SK-N-SH (cell line): ENCODE measurements around the gene GATAD2B. TPM values are rescaled to one million over a fixed set of nuclear protein-coding genes. Genes with fewer than 3 reads are reported as not detected.

Experiments
- CTCF ChIA-PET: fragments of 300-600, 350-600 bp; formaldehyde crosslinking; extraction: SDS; loops from one replicate; lab custom pipeline; 2021; lab: Yijun Ruan, JAX
- POLR2A ChIA-PET: fragments of 350-600 bp; sonication (Branson Sonifier 250); formaldehyde crosslinking; extraction: SDS; loops from one replicate; lab custom pipeline; 2020; ENCODE audit warnings: antibody characterized with exemption, inconsistent platforms; lab: Yijun Ruan, JAX
- DNase-seq: peaks from one replicate; pipeline ENCODE4 v3.0.0; 2012
- H2AFZ ChIP-seq: fragments of 200-600 bp; sonication (generic); 2 replicates; pipeline ENCODE4 v1.8.1; 2016; ENCODE audit warnings: antibody characterized with exemption, mild to moderate bottlenecking, low read depth
- H3F3A ChIP-seq: fragments of 200-600 bp; sonication (generic); replicated peaks from 2 replicates; pipeline ENCODE3; 2016; ENCODE audit warnings: antibody characterized with exemption, mild to moderate bottlenecking; ENCODE audit not compliant: insufficient read depth
- H3K27ac ChIP-seq, 2 experiments: fragments of 200-500 bp in 1 of 2; fragments of 200-600 bp in 1 of 2; sonication (Bioruptor generic) in 1 of 2; sonication (generic), shearing (Covaris generic) in 1 of 2; 2 replicates each; pipeline versions ENCODE4 v1.5.1 to v1.6.1; 2014 to 2016; ENCODE audit warnings: low read depth in 2 of 2, inconsistent platforms in 1 of 2, low read length in 1 of 2, mild to moderate bottlenecking in 1 of 2, mixed read lengths in 1 of 2
- H3K27me3 ChIP-seq: fragments of 200-600 bp; sonication (generic), shearing (Covaris generic); 2 replicates; pipeline ENCODE4 v1.6.1; 2016; ENCODE audit warnings: mixed run types; ENCODE audit not compliant: insufficient read depth
- H3K36me3 ChIP-seq, 2 experiments: fragments of 200-500 bp in 1 of 2; fragments of 200-600 bp in 1 of 2; sonication (Bioruptor generic) in 1 of 2; sonication (generic) in 1 of 2; replicated peaks in 1 of 2; 2 replicates each; pipeline versions ENCODE3 to v1.5.1; 2014 to 2016; ENCODE audit warnings: low read length in 1 of 2, mild to moderate bottlenecking in 1 of 2; ENCODE audit not compliant: insufficient read depth in 2 of 2, control insufficient read depth in 1 of 2
- H3K4me1 ChIP-seq, 2 experiments: fragments of 200-500 bp in 1 of 2; fragments of 200-600 bp in 1 of 2; sonication (Bioruptor generic) in 1 of 2; sonication (generic), shearing (Covaris generic) in 1 of 2; 2 replicates each; pipeline versions ENCODE4 v1.5.1 to v1.6.1; 2014 to 2016; ENCODE audit warnings: low read depth in 1 of 2, low read length in 1 of 2, mixed run types in 1 of 2; ENCODE audit not compliant: insufficient read depth in 2 of 2, control insufficient read depth in 1 of 2
- H3K4me2 ChIP-seq: fragments of 200-600 bp; sonication (generic), shearing (Covaris generic); 2 replicates; pipeline ENCODE4 v1.6.1; 2017; ENCODE audit warnings: mixed run types
- H3K4me3 ChIP-seq, 2 experiments: fragments of 200-500 bp in 1 of 2; fragments of 200-600 bp in 1 of 2; sonication (Bioruptor generic) in 1 of 2; sonication (generic), shearing (Covaris generic) in 1 of 2; 2 replicates each; pipeline versions ENCODE4 v1.5.1 to v1.8.1; 2014 to 2016; ENCODE audit warnings: low read depth in 2 of 2, inconsistent platforms in 1 of 2, low read length in 1 of 2, mild to moderate bottlenecking in 1 of 2, mixed read lengths in 1 of 2, moderate library complexity in 1 of 2
- H3K79me2 ChIP-seq: fragments of 200-600 bp; sonication (generic); 2 replicates; pipeline ENCODE4 v1.8.1; 2017; ENCODE audit warnings: mild to moderate bottlenecking; ENCODE audit not compliant: insufficient read depth
- H3K9ac ChIP-seq: fragments of 200-600 bp; sonication (generic); 2 replicates; pipeline ENCODE4 v1.6.1; 2017; ENCODE audit warnings: mixed run types
- H3K9me2 ChIP-seq: fragments of 200-600 bp; sonication (generic); 2 replicates; pipeline ENCODE4 v1.6.1; 2017; ENCODE audit warnings: mixed run types
- H3K9me3 ChIP-seq: fragments of 200-600 bp; sonication (generic); 2 replicates; pipeline ENCODE4 v1.6.1; 2017; ENCODE audit warnings: mixed run types, mild to moderate bottlenecking, moderate library complexity
- H4K20me1 ChIP-seq: fragments of 200-600 bp; sonication (generic); 2 replicates; pipeline ENCODE4 v1.6.1; 2017; ENCODE audit warnings: mild to moderate bottlenecking, mixed run types; ENCODE audit not compliant: insufficient read depth
- EZH2phosphoT487 ChIP-seq: fragments of 200-600 bp; sonication (generic); IDR thresholded peaks from 2 replicates; pipeline ENCODE4 v1.6.1; 2017; ENCODE audit warnings: low read depth, mixed run types, mild to moderate bottlenecking, antibody characterized with exemption, moderate library complexity, borderline replicate concordance
- FOXJ3 ChIP-seq: sonication (generic); formaldehyde crosslinking; IDR thresholded peaks from 2 replicates; pipeline ENCODE4 v1.5.1; 2020; ENCODE audit warnings: mild to moderate bottlenecking, missing genetic modification reagents
- FOXM1 ChIP-seq: IDR thresholded peaks from 2 replicates; pipeline ENCODE4 v1.4.0; 2012; ENCODE audit warnings: low read depth, mild to moderate bottlenecking
- NRF1 ChIP-seq: IDR thresholded peaks from 2 replicates; pipeline ENCODE4 v1.6.1; 2012; ENCODE audit warnings: low read depth, mild to moderate bottlenecking, low read length
- RFX5 ChIP-seq: IDR thresholded peaks from 2 replicates; pipeline ENCODE4 v1.6.1; 2012; ENCODE audit warnings: mild to moderate bottlenecking, improper control_type of control experiment, low read length
- TAF1 ChIP-seq: IDR thresholded peaks from 2 replicates; pipeline ENCODE4 v1.6.1; 2012; ENCODE audit warnings: low read depth, mild to moderate bottlenecking, low read length, moderate library complexity, borderline replicate concordance
- TEAD4 ChIP-seq: IDR thresholded peaks from 2 replicates; pipeline ENCODE4 v1.4.0; 2012; ENCODE audit warnings: mild to moderate bottlenecking, borderline replicate concordance; ENCODE audit not compliant: insufficient read depth
- YY1 ChIP-seq: IDR thresholded peaks from 2 replicates; pipeline ENCODE4 v1.4.0; 2012; ENCODE audit warnings: low read depth, mild to moderate bottlenecking
- WGBS: methylation state at CpG from one replicate; pipeline ENCODE4 v1.1.6; 2017; ENCODE audit warnings: low lambda C conversion rate; 5-methylcytosine and 5-hydroxymethylcytosine counted together
- polyA plus RNA-seq, 3 experiments: library from polyadenylated mRNA; depleted of rRNA; stranded (reverse); fragments of >200 nt; gene quantifications; 2 replicates each; pipeline ENCODE4 v1.2.3, GENCODE V29; 2012
- TF ChIP-seq, protein P1 (sequence below): IDR thresholded peaks from 2 replicates; pipeline ENCODE4 v1.6.1; 2012; ENCODE audit warnings: mild to moderate bottlenecking, low read depth, low read length, moderate library complexity
- TF ChIP-seq, protein P2 (sequence below): IDR thresholded peaks from 2 replicates; pipeline ENCODE4 v1.4.0; 2012; ENCODE audit warnings: low read depth, borderline replicate concordance
- TF ChIP-seq, protein P3 (sequence below): fragments of 150-350 bp; IDR thresholded peaks from 2 replicates; pipeline ENCODE4 v1.6.1; 2017; ENCODE audit warnings: antibody characterized with exemption, low read length, low read depth, borderline replicate concordance
- TF ChIP-seq, protein P4 (sequence below): IDR thresholded peaks from 2 replicates; pipeline ENCODE4 v1.4.0; 2012; ENCODE audit warnings: low read depth

The GATAD2B gene
- polyA plus RNA-seq, 1 of the 3 experiments (the other 2 are of a cell fraction): 2.8 TPM

DNA sequence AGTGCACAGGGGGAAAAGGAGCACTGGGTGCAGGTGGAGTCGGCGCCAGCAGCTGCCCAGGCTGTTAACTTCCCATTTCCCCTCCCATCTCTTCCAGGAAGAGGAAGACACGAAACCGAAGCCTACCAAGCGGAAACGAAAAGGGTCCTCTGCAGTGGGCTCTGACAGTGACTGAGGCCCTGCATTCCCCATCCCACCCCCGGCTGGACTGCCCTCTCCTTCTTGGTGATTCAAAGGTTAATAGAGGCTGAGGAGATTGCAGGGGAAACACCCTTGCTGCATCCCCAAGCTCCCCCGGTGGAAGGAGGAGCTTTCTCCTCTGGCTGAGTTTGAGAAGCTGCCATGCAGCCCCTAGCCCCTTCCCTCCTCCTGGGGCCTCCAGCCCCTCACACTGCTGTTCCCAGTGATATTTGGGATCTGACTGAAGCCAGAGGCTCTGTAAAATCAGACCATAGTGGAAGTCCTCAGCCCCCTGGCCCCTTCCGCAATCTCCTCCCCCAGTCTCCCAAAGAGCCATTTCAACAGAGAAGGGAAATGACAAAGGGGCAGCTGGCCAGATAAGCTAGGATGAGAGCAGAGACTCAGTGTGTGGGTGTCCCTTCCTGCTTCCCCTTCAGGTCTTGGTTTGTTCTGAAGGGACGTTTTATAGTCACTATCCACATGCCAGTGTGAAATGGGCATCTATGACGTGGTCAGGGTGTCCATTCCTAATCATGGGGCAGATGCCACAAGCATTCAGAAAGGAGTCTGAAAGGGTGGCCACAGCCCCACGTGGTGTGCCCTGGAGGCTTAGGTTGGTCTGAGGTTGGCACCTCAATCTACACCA lies 149.5 kb downstream of the GATAD2B start:
- Histone ChIP-seq H2AFZ (no peak overlapping the region), H3K79me2 (no peaks in the 10 kb centered on the region), H3K36me3 (peaks cover 0 to 53% of the 10 kb centered on the region in 2 experiments), H3F3A (peaks cover 8% of the 10 kb centered on the region), H3K9me2 (no peaks in the 10 kb centered on the region)
- CTCF ChIA-PET: interaction anchor here (0.8 to 6.8 kb wide), 10 partner anchors 9 to 241 kb away, joined by 3 to 60 read pairs (median 6); partner anchors contain the start of genes ILF2, NPR1 and RAB13
- no peak for DNase-seq
- POLR2A ChIA-PET: no interaction called here
- TF ChIP-seq TEAD4 (no peak), FOXM1 (no peak), FOXJ3 (CRISPR knock-in tag) (no peak), EZH2phosphoT487 (no peak), RFX5 (no peak), YY1 (no peak), TAF1 (no peak), NRF1 (no peak)
- TF ChIP-seq, protein P1, sequence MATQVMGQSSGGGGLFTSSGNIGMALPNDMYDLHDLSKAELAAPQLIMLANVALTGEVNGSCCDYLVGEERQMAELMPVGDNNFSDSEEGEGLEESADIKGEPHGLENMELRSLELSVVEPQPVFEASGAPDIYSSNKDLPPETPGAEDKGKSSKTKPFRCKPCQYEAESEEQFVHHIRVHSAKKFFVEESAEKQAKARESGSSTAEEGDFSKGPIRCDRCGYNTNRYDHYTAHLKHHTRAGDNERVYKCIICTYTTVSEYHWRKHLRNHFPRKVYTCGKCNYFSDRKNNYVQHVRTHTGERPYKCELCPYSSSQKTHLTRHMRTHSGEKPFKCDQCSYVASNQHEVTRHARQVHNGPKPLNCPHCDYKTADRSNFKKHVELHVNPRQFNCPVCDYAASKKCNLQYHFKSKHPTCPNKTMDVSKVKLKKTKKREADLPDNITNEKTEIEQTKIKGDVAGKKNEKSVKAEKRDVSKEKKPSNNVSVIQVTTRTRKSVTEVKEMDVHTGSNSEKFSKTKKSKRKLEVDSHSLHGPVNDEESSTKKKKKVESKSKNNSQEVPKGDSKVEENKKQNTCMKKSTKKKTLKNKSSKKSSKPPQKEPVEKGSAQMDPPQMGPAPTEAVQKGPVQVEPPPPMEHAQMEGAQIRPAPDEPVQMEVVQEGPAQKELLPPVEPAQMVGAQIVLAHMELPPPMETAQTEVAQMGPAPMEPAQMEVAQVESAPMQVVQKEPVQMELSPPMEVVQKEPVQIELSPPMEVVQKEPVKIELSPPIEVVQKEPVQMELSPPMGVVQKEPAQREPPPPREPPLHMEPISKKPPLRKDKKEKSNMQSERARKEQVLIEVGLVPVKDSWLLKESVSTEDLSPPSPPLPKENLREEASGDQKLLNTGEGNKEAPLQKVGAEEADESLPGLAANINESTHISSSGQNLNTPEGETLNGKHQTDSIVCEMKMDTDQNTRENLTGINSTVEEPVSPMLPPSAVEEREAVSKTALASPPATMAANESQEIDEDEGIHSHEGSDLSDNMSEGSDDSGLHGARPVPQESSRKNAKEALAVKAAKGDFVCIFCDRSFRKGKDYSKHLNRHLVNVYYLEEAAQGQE: no peak
- TF ChIP-seq, protein P2, sequence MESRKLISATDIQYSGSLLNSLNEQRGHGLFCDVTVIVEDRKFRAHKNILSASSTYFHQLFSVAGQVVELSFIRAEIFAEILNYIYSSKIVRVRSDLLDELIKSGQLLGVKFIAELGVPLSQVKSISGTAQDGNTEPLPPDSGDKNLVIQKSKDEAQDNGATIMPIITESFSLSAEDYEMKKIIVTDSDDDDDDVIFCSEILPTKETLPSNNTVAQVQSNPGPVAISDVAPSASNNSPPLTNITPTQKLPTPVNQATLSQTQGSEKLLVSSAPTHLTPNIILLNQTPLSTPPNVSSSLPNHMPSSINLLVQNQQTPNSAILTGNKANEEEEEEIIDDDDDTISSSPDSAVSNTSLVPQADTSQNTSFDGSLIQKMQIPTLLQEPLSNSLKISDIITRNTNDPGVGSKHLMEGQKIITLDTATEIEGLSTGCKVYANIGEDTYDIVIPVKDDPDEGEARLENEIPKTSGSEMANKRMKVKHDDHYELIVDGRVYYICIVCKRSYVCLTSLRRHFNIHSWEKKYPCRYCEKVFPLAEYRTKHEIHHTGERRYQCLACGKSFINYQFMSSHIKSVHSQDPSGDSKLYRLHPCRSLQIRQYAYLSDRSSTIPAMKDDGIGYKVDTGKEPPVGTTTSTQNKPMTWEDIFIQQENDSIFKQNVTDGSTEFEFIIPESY: no peak
- TF ChIP-seq, protein P3, sequence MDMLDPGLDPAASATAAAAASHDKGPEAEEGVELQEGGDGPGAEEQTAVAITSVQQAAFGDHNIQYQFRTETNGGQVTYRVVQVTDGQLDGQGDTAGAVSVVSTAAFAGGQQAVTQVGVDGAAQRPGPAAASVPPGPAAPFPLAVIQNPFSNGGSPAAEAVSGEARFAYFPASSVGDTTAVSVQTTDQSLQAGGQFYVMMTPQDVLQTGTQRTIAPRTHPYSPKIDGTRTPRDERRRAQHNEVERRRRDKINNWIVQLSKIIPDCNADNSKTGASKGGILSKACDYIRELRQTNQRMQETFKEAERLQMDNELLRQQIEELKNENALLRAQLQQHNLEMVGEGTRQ: no peak
- TF ChIP-seq, protein P4, sequence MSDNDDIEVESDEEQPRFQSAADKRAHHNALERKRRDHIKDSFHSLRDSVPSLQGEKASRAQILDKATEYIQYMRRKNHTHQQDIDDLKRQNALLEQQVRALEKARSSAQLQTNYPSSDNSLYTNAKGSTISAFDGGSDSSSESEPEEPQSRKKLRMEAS: no peak
- TF ChIP-seq, all 33 proteins: peak for 0
- Histone ChIP-seq H4K20me1 (no peaks in the 10 kb centered on the region), H3K27me3 (no peaks in the 10 kb centered on the region), H3K4me2 (no peak overlapping the region), H3K9me3 (no peaks in the 10 kb centered on the region), H3K27ac (no peak overlapping the region), H3K9ac (no peak overlapping the region), H3K4me1 (peaks cover 0 to 13% of the 10 kb centered on the region in 2 experiments; a peak in 1 of 4 replicates), H3K4me3 (no peak overlapping the region)
- WGBS: 89% methylated on average over 11 of the region's 12 CpGs
